ENCODE data around the gene CCR7.
A peak's percentile ranks its signal among the peaks of the same experiment; 100 is the strongest.
"Not testable (repeated sequence)": the region's sequence is repeated elsewhere in the genome, so short reads cannot be mapped to it uniquely, and the experiment has no call there.

Gene CCR7

DNA sequence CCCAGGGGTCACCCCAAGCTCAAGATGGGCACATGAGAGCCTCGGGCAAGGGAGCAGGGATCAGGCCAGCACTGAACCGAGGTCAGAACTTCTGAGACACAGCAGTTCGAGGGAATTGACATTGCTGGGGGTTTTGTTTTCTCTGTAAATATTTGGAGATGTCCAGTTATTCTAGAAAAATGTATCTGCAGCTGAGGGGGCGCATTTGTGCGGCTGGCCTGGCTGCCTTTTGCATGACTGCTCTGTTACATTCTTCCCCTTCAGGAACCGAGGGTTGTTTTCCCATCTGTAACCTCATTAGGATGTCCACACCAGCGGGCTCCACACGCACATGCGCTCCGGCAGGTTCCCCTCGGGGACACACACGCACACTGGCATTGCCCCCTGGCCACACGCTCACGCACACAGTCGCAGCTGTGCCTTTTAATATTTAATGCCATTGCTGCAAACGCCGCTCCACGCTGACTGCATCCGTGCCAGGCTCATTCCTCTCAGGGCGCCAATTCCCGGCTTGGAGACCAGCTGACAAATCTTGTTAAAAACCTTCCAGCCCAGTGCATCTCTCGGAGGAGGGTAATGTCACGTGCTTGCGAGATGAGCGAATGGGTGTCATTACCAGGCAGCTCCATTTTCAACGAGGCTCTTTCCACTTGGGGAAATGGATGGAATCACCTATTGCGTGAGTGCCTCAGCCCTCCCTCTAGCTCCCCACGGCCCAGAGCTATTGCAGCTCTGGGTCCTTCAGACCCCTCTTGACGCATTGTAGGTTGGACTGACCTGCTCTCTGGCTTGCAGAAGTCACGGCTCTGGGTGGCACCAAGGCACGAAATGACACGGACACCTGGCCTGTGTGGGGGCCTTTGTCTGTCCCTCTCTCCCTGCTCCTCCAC lies 13.1 kb downstream of the CCR7 start:
- H3K27ac Mint-ChIP-seq: peak overlapping the region; percentile 83
- H3K9me3 Mint-ChIP-seq (ENCODE audit: low read depth): no peaks in the 10 kb centered on the region
- peaks cover 97% of the 10 kb centered on the region for H3K4me1 Mint-ChIP-seq (ENCODE audit: low read depth)
- no peaks in the 10 kb centered on the region for H3K27me3 Mint-ChIP-seq
- H3K4me3 Mint-ChIP-seq: peak overlapping the region; percentile 30
- H3K36me3 Mint-ChIP-seq: peaks cover 25% of the 10 kb centered on the region

DNA sequence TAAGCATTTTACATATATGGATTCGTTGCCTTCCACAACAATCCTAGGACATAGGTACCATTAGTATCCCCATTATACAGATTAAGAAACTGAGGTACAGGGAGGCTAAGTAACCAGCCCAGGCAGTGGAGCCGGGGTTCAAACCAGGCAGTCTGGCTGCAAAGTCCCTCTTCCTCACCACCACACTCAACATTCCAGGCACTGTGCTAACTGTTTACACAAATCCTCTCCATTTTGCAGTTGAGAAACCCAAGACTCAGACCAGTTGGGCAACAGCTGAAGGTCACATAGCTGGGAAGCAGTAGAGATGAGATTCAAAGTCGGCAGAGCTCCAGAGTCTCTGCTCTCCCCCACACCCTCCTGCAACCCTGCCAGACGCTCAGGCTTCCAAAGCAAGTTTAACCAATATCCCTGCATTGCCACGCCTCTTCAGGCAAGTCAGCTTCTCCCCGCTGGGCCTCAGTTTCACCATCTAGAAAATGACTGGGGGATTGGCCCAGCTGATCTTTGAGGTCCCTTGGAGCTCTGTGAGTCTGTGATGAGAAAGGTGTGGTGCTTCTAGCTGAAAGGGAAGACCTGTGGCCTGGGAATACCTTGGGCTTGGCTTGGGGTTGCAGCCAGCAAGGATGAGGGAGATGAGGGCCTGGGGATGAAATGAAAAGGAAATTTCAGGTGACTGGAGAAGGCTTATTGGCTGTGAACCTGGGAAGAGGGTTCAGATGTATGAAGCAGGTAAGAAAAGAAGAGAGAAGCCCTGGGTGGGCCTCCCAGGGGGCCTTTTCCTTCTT lies 14.0 kb downstream of the CCR7 start:
- Mint-ChIP-seq H3K4me1 (ENCODE audit: low read depth) (peaks cover 97% of the 10 kb centered on the region), H3K9me3 (ENCODE audit: low read depth) (no peaks in the 10 kb centered on the region), H3K36me3 (peaks cover 21% of the 10 kb centered on the region), H3K27me3 (no peaks in the 10 kb centered on the region), H3K27ac (peak overlapping the region; percentile 80), H3K4me3 (no peak overlapping the region)

DNA sequence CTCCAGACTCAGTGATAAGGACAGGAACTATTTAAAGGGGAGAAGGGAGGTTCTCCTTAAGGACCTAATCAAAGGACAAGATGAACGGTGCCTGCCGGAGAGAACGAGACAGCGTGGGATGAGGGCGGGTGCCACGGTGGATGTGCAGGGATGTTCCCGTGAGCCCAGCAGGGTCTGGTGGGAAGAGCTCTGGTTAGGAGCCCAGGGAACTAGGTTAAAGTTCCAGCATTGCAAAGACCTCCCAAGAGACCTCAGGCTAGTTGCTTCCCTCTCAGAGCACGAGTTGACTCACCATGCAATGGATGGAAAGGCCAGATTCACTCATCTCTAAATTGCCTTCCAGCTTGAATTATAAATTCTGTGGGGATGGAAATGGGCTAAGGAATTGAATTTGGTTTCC lies 14.7 kb downstream of the CCR7 start:
- Mint-ChIP-seq H3K36me3 (peaks cover 21% of the 10 kb centered on the region), H3K4me3 (no peak overlapping the region), H3K27ac (peak overlapping the region; percentile 17), H3K27me3 (no peaks in the 10 kb centered on the region), H3K9me3 (ENCODE audit: low read depth) (no peaks in the 10 kb centered on the region), H3K4me1 (ENCODE audit: low read depth) (peaks cover 94% of the 10 kb centered on the region)

GRCh38 chr17:40548982-40549685 lies 16.1 kb downstream of the CCR7 start:
- peak overlapping the region; percentile 87 for H3K27ac Mint-ChIP-seq
- peaks cover 86% of the 10 kb centered on the region for H3K4me1 Mint-ChIP-seq (ENCODE audit: low read depth)
- no peak overlapping the region for H3K4me3 Mint-ChIP-seq
- peaks cover 12% of the 10 kb centered on the region for H3K36me3 Mint-ChIP-seq
- H3K9me3 Mint-ChIP-seq (ENCODE audit: low read depth): no peaks in the 10 kb centered on the region
- no peaks in the 10 kb centered on the region for H3K27me3 Mint-ChIP-seq

DNA sequence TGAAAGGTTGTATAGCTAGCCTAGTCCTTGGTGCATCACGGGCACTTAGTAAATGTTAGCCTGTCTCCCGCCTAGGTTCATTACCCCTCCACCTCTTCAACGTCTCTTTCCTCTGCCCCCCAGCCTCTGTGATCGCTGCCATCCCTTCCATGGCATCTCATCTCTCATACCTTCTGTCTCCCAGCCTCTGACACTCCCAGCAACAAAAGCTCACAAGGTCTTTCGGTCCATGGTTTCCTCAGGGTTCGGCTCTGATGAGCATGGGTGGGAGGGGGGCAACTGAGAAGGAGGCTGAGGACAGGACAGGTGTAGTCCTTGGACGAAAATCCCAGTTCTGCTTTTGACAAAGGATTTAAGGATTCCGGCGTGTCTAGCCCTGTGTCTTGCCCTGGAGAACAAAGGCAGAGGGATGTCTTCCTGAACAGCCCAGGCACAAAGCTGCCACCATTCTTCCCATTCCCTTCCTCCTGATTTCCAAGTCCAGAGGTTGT lies 16.7 kb downstream of the CCR7 start:
- Mint-ChIP-seq H3K27me3 (no peaks in the 10 kb centered on the region), H3K27ac (peak overlapping the region; percentile 87), H3K4me3 (peak overlapping the region; percentile 3), H3K36me3 (peaks cover 7% of the 10 kb centered on the region), H3K9me3 (ENCODE audit: low read depth) (no peaks in the 10 kb centered on the region), H3K4me1 (ENCODE audit: low read depth) (peaks cover 85% of the 10 kb centered on the region)

DNA sequence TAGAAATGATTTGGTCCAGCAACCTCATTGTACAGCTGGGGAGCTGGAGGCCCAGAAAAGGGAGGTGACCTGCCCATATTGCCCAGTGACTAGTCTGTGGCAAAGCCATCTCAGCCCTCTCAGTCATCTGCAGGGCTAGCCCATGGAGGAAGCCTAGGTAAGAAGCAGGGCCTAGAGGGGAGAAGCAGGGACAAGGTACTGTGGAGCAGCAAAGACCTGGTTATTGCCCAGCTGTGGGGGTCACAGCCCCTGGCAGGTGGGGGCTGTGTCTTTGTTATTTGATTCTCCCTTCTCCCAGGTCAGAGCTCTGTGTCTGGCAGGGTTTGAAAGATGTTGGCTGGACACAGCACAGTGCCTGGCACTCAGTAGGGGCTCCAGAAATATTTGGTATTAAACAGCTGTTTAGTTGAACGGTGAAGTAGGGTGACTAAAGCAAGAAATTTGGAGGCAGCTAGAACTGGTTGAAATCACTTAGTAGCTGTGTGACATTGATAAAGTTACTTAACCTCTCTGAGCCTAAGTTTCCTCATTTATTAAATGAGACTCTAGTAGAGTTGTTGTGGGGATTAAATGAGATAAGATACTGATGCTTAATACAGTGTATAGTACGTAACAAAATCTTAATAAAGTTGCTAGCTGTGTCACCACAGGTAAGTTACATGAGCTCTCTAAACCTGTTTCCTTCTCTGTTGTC lies 17.3 kb downstream of the CCR7 start:
- peak overlapping the region; percentile 18 for H3K4me3 Mint-ChIP-seq
- H3K27ac Mint-ChIP-seq: peak overlapping the region; percentile 87
- H3K9me3 Mint-ChIP-seq (ENCODE audit: low read depth): no peaks in the 10 kb centered on the region
- no peaks in the 10 kb centered on the region for H3K27me3 Mint-ChIP-seq
- H3K36me3 Mint-ChIP-seq: peaks cover 7% of the 10 kb centered on the region
- peaks cover 86% of the 10 kb centered on the region for H3K4me1 Mint-ChIP-seq (ENCODE audit: low read depth)

GRCh38 chr17:40547079-40547784 lies 18.0 kb downstream of the CCR7 start:
- Mint-ChIP-seq H3K4me3 (peak overlapping the region; percentile 5), H3K4me1 (ENCODE audit: low read depth) (peaks cover 86% of the 10 kb centered on the region), H3K27ac (peak overlapping the region; percentile 87), H3K27me3 (no peaks in the 10 kb centered on the region), H3K9me3 (ENCODE audit: low read depth) (no peaks in the 10 kb centered on the region), H3K36me3 (peaks cover 7% of the 10 kb centered on the region)

DNA sequence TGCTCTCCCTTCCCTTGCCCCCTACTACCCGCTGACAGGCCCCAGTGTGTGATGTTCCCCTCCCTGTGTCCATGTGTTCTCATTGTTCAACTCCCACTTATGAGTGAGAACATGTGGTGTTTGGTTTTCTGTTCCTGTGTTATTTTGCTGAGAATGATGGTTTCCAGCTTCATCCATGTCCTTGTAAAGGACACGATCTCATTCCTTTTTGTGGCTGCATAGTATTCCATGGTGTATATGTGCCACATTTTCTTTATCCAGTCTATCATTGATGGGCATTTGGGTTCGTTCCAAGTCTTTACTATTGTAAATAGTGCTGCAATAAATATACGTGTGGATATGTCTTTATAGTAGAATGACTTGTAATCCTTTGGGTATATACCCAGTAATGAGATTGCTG lies 18.8 kb downstream of the CCR7 start:
- not testable (repeated sequence) for H3K27me3 Mint-ChIP-seq; H3K36me3 Mint-ChIP-seq; H3K9me3 Mint-ChIP-seq (ENCODE audit: low read depth)
- peak overlapping the region; percentile 15 for H3K4me3 Mint-ChIP-seq
- peaks cover 86% of the 10 kb centered on the region for H3K4me1 Mint-ChIP-seq (ENCODE audit: low read depth)
- H3K27ac Mint-ChIP-seq: peak overlapping the region; percentile 87

DNA sequence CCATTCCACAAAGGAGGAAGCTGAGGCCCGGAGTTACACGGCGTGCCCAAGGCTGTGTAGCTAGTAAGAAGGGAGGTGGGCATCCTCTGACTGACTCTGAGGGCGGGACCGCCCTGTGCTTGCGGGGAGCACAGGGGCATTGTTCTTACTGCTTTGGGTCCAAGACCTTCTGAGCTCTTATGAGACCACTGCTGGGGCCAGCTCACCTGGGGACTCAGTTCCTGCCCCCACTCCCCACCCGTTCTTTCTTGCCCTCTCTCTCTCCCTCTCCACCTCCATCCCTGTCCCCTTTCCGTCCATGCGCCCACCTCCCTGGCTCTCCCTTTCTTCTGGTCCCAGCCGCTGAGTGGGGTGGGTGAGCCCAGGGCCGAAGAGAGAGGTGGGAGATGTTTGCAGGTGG lies 19.6 kb downstream of the CCR7 start:
- no peak overlapping the region for H3K27ac Mint-ChIP-seq
- peaks cover 86% of the 10 kb centered on the region for H3K4me1 Mint-ChIP-seq (ENCODE audit: low read depth)
- no peaks in the 10 kb centered on the region for H3K27me3 Mint-ChIP-seq
- H3K9me3 Mint-ChIP-seq (ENCODE audit: low read depth): no peaks in the 10 kb centered on the region
- H3K4me3 Mint-ChIP-seq: no peak overlapping the region
- peaks cover 3% of the 10 kb centered on the region for H3K36me3 Mint-ChIP-seq

GRCh38 chr17:40542558-40543411 lies 22.5 kb downstream of the CCR7 start:
- no peaks in the 10 kb centered on the region for H3K27me3 Mint-ChIP-seq

DNA sequence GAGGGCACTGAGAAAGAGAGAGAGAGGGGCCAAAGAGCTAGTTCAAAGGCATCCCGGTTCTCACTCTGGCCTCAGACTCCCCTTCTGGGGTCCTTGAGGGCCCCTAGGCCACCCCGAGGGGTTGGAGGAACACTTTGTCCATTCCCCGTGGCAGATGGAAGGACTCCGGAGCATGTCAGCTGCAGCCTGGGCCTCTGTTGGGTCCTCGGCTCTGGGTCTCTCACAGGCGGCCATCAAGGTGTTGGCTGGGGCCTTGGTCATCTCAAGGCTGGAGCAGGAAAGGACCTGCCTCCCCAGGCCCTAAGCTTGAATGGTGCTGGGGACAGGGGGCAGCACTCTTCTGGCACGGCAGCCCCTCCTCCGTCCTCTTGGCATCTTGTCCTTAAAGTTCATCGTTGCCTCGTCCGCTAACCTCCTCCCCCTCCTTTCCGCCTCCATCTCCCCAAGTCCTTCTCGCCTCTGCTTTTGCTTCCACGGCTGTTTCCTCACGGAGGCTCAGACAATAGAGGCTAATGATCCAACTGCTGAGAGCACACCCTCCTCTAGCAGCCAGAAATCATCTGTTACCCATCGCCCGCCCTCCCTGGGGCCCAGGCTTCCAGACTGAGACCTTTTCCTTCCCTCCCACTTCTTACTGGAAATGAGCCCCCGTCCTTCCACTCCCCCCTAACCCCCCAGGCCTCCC lies 23.3 kb downstream of the CCR7 start:
- no peaks in the 10 kb centered on the region for H3K36me3 Mint-ChIP-seq
- peaks cover 85% of the 10 kb centered on the region for H3K4me1 Mint-ChIP-seq (ENCODE audit: low read depth)
- no peaks in the 10 kb centered on the region for H3K27me3 Mint-ChIP-seq
- H3K9me3 Mint-ChIP-seq (ENCODE audit: low read depth): no peaks in the 10 kb centered on the region
- H3K27ac Mint-ChIP-seq: peak overlapping the region; percentile 96
- peak overlapping the region; percentile 84 for H3K4me3 Mint-ChIP-seq

More at GRCh38 chr17:40542558-40543411, 22.5 kb downstream of the CCR7 start:
- H3K4me1 Mint-ChIP-seq (ENCODE audit: low read depth): peaks cover 85% of the 10 kb centered on the region
- no peaks in the 10 kb centered on the region for H3K36me3 Mint-ChIP-seq
- no peaks in the 10 kb centered on the region for H3K9me3 Mint-ChIP-seq (ENCODE audit: low read depth)
- H3K27ac Mint-ChIP-seq: peak overlapping the region; percentile 96
- H3K4me3 Mint-ChIP-seq: peak overlapping the region; percentile 84

GRCh38 chr17:40541060-40541872 lies 24.0 kb downstream of the CCR7 start:
- Mint-ChIP-seq H3K4me1 (ENCODE audit: low read depth) (peaks cover 85% of the 10 kb centered on the region), H3K36me3 (no peaks in the 10 kb centered on the region), H3K27me3 (no peaks in the 10 kb centered on the region), H3K9me3 (ENCODE audit: low read depth) (no peaks in the 10 kb centered on the region), H3K4me3 (peak overlapping the region; percentile 84), H3K27ac (peak overlapping the region; percentile 96)
